Measurements from ENCODE around the gene KBTBD4. TPM values are rescaled to one million over a fixed set of nuclear protein-coding genes. Genes with fewer than 3 reads are reported as not detected.

The KBTBD4 gene
- polyA plus RNA-seq, 1 donor from 2014 or later: 79.5 TPM

DNA sequence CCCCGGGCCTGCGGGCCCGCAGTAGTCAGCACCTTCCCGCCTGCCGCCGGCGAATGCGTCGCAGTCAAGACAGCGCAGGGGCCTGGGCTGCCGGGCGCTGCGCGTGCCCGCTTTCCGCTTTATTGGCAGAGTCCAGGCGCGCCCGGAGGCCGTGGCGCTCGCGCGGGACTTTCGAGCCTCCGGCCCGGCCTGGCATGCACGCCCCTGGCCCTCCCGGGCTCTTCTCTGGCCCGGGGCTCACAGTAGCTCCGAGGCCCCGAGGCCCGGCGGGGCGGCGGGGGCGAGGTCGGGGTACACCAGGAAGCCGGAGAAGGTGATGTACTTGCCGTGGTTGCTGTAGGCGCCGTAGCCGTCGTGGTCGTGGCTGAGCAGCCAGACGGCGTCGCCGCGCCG, 10.8 kb upstream of the KBTBD4 start:
- Histone ChIP-seq H3K9me3 (ENCODE audit: low read length) (no peaks in the 10 kb centered on the region), H3K36me3 (ENCODE audit: insufficient read depth, low read length) (no peaks in the 10 kb centered on the region), H4K20me1 (ENCODE audit: insufficient read depth) (no peaks in the 10 kb centered on the region), H3F3A (ENCODE audit: insufficient read depth, low read length, poor library complexity, severe bottlenecking) (no peaks in the 10 kb centered on the region), H3K9me2 (ENCODE audit: insufficient read depth, low read length) (no peaks in the 10 kb centered on the region), H3K27me3 (ENCODE audit: insufficient read depth, low read depth, low read length) (no peaks in the 10 kb centered on the region), H3K4me2 (ENCODE audit: low read length) (no peak overlapping the region), H2AFZ (ENCODE audit: low read depth, low read length) (no peak overlapping the region), H3K4me3 (ENCODE audit: low read length) (no peak overlapping the region), H3K9ac (ENCODE audit: low read length) (no peak overlapping the region), H3K27ac (ENCODE audit: low read length) (no peak overlapping the region), H3K79me2 (replicated peaks; ENCODE audit: insufficient read depth, low read length) (no peaks in the 10 kb centered on the region)
- no peak for TF ChIP-seq EZH2 (IDR thresholded peaks at IDR 0.05; ENCODE audit: borderline replicate concordance, insufficient read depth, low read length, poor library complexity, severe bottlenecking)
- TF ChIP-seq SMC3 (conservative IDR thresholded peaks at IDR 0.05; ENCODE audit: poor library complexity): no peak
- no peak for TF ChIP-seq POLR2AphosphoS5 (IDR thresholded peaks at IDR 0.05)
- no peak for TF ChIP-seq TAF1 (IDR thresholded peaks at IDR 0.05; ENCODE audit: low read depth)
- TF ChIP-seq MXI1 (conservative IDR thresholded peaks at IDR 0.05; ENCODE audit: poor library complexity, severe bottlenecking): no peak
- no peak for TF ChIP-seq REST (IDR thresholded peaks at IDR 0.05; ENCODE audit: borderline replicate concordance)
- TF ChIP-seq CTCF (IDR thresholded peaks at IDR 0.05; ENCODE audit: poor library complexity, severe bottlenecking): no peak
- TF ChIP-seq RAD21 (conservative IDR thresholded peaks at IDR 0.05): no peak

DNA sequence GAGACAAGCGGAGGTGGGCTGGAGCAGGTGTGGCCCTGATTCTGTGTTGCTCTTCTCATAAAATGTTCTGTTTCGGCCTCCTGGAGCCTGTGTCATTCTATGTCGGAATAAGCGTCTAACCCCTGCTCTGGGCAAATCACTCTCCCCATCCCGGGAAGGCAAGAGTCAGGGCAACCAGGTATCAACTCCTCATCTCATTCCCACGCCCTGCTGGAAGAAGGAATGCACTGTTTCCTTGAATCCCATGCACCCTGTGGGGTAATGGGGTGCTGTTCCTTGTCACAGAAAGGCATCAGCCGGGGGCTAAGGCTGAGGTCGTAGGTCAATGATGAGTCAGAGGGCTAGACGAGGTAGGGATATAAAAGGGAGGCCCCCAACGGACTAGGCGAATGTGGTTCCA, 10.3 kb upstream of the KBTBD4 start:
- no peak for TF ChIP-seq EZH2 (IDR thresholded peaks at IDR 0.05; ENCODE audit: borderline replicate concordance, insufficient read depth, low read length, poor library complexity, severe bottlenecking)
- no peak for TF ChIP-seq EP300 (conservative IDR thresholded peaks at IDR 0.05; ENCODE audit: poor library complexity, severe bottlenecking)
- no peak for TF ChIP-seq SMC3 (conservative IDR thresholded peaks at IDR 0.05; ENCODE audit: poor library complexity)
- TF ChIP-seq TAF1 (IDR thresholded peaks at IDR 0.05; ENCODE audit: low read depth): no peak
- no peak for TF ChIP-seq RAD21 (conservative IDR thresholded peaks at IDR 0.05)
- TF ChIP-seq REST (IDR thresholded peaks at IDR 0.05; ENCODE audit: borderline replicate concordance): no peak
- no peaks in the 10 kb centered on the region for H4K20me1 ChIP-seq (ENCODE audit: insufficient read depth)
- H3K9me2 ChIP-seq (ENCODE audit: insufficient read depth, low read length): no peaks in the 10 kb centered on the region
- H3K79me2 ChIP-seq (replicated peaks; ENCODE audit: insufficient read depth, low read length): no peaks in the 10 kb centered on the region
- H3K9me3 ChIP-seq (ENCODE audit: low read length): no peaks in the 10 kb centered on the region
- H3K27me3 ChIP-seq (ENCODE audit: insufficient read depth, low read depth, low read length): no peaks in the 10 kb centered on the region
- H3F3A ChIP-seq (ENCODE audit: insufficient read depth, low read length, poor library complexity, severe bottlenecking): no peaks in the 10 kb centered on the region
- H3K36me3 ChIP-seq (ENCODE audit: insufficient read depth, low read length): no peaks in the 10 kb centered on the region
- H3K4me2 ChIP-seq (ENCODE audit: low read length): no peak overlapping the region
- no peak overlapping the region for H3K4me3 ChIP-seq (ENCODE audit: low read length)
- no peak overlapping the region for H3K9ac ChIP-seq (ENCODE audit: low read length)
- no peak overlapping the region for H3K27ac ChIP-seq (ENCODE audit: low read length)
- no peak overlapping the region for H2AFZ ChIP-seq (ENCODE audit: low read depth, low read length)
